ENCODE measurements around the gene GRB10. TPM values are rescaled to one million over a fixed set of nuclear protein-coding genes. Genes with fewer than 3 reads are reported as not detected.

The GRB10 gene
- total and polyA plus RNA-seq, 4 donors = 10.7 to 53.1 (median 17.5) TPM

DNA sequence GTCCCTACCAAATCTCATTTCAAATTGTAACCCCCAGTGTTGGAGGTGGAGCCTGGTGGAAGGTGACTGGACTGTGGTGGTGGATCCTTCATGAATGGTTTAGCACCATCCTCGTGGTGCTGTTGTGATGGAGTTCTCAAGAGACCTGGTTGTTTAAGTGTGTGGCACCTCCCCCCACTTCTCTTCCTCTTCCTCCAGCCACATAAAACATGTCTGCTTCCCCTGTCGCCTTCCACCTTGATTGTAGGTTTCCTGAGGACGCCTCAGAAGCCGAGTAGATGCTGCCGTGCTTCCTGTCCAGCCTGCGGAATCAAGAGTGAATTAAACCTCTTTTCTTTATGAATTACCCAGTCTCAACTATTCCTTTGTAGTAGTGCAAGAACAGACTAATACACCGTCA, 21.0 kb downstream of the GRB10 start:
- Histone ChIP-seq H3K4me3 (ENCODE audit: low read depth in 1 of 3, low read length in 3 of 3) (no peak overlapping the region), H3K27me3 (ENCODE audit: control insufficient read depth in 4 of 4, insufficient read depth in 4 of 4, low read length in 3 of 4) (no peaks in the 10 kb centered on the region), H3K27ac (ENCODE audit: low read depth in 1 of 2, low read length in 2 of 2) (no peak overlapping the region), H3K9ac (ENCODE audit: low read depth in 1 of 2, low read length in 2 of 2) (no peak overlapping the region), H3K9me3 (ENCODE audit: control insufficient read depth in 4 of 4, low read length in 3 of 4) (no peaks in the 10 kb centered on the region), H3K36me3 (ENCODE audit: control insufficient read depth in 4 of 4, insufficient read depth in 3 of 4, low read depth in 1 of 4, low read length in 3 of 4) (no peaks in the 10 kb centered on the region), H3K4me1 (ENCODE audit: control insufficient read depth in 4 of 4, insufficient read depth in 4 of 4, low read length in 3 of 4) (peaks cover 3 to 19% (median 13%) of the 10 kb centered on the region in 4 donors)
- TF ChIP-seq FOXA2 (IDR thresholded peaks at IDR 0.05) = no peak
- no peak for TF ChIP-seq EGR1 (IDR thresholded peaks at IDR 0.05; ENCODE audit: low read depth in 2 of 2)
- TF ChIP-seq ATF3 (IDR thresholded peaks at IDR 0.05) = no peak
- no peak for TF ChIP-seq SP1 (IDR thresholded peaks at IDR 0.05)
- no peak for TF ChIP-seq NR2F2 (IDR thresholded peaks at IDR 0.05)
- no peak for TF ChIP-seq HNF4A (conservative IDR thresholded peaks at IDR 0.05)
- no peak for TF ChIP-seq JUND (IDR thresholded peaks at IDR 0.05)
- no peak for TF ChIP-seq REST (IDR thresholded peaks at IDR 0.05)
- TF ChIP-seq HNF4G (IDR thresholded peaks at IDR 0.05) = no peak
- no peak for TF ChIP-seq FOXA1 (IDR thresholded peaks at IDR 0.05)
- no peak for TF ChIP-seq TAF1 (conservative IDR thresholded peaks at IDR 0.05)
- TF ChIP-seq GABPA (IDR thresholded peaks at IDR 0.05 in 1 of 2, conservative IDR thresholded peaks at IDR 0.05 in 1 of 2) = no peak
- no peak for DNase-seq (ENCODE audit: low spot score)
- WGBS = 79% methylated on average over 7 of the region's 7 CpGs

- no peak for DNase-seq (ENCODE audit: low spot score)
- no peaks in the 10 kb centered on the region for H3K27me3 ChIP-seq (ENCODE audit: control insufficient read depth in 4 of 4, insufficient read depth in 4 of 4, low read length in 3 of 4)
- H3K9ac ChIP-seq (ENCODE audit: low read depth in 1 of 2, low read length in 2 of 2) = no peak overlapping the region
- H3K4me1 ChIP-seq (ENCODE audit: control insufficient read depth in 4 of 4, insufficient read depth in 4 of 4, low read length in 3 of 4) = peaks cover 12 to 46% (median 40%) of the 10 kb centered on the region in 4 donors
- TF ChIP-seq SP1 (IDR thresholded peaks at IDR 0.05) = no peak
- TF ChIP-seq, protein P1, sequence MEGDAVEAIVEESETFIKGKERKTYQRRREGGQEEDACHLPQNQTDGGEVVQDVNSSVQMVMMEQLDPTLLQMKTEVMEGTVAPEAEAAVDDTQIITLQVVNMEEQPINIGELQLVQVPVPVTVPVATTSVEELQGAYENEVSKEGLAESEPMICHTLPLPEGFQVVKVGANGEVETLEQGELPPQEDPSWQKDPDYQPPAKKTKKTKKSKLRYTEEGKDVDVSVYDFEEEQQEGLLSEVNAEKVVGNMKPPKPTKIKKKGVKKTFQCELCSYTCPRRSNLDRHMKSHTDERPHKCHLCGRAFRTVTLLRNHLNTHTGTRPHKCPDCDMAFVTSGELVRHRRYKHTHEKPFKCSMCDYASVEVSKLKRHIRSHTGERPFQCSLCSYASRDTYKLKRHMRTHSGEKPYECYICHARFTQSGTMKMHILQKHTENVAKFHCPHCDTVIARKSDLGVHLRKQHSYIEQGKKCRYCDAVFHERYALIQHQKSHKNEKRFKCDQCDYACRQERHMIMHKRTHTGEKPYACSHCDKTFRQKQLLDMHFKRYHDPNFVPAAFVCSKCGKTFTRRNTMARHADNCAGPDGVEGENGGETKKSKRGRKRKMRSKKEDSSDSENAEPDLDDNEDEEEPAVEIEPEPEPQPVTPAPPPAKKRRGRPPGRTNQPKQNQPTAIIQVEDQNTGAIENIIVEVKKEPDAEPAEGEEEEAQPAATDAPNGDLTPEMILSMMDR (IDR thresholded peaks at IDR 0.05; ENCODE audit: low read depth, low read length, missing input control) = no peak
- TF ChIP-seq JUND (IDR thresholded peaks at IDR 0.05) = no peak
- TF ChIP-seq FOXA1 (IDR thresholded peaks at IDR 0.05) = no peak
- TF ChIP-seq TAF1 (conservative IDR thresholded peaks at IDR 0.05) = no peak
- no peak for TF ChIP-seq NR2F2 (IDR thresholded peaks at IDR 0.05)
- no peak for TF ChIP-seq GABPA (IDR thresholded peaks at IDR 0.05 in 1 of 2, conservative IDR thresholded peaks at IDR 0.05 in 1 of 2)
- TF ChIP-seq HNF4G (IDR thresholded peaks at IDR 0.05) = peak; percentile 33
- no peak for TF ChIP-seq MAX (IDR thresholded peaks at IDR 0.05)
- no peak for TF ChIP-seq FOXA2 (IDR thresholded peaks at IDR 0.05)
- TF ChIP-seq ZBTB33 (IDR thresholded peaks at IDR 0.05) = no peak
- no peak for TF ChIP-seq YY1 (IDR thresholded peaks at IDR 0.05)
- no peak for TF ChIP-seq ATF3 (IDR thresholded peaks at IDR 0.05)
- no peak for TF ChIP-seq REST (IDR thresholded peaks at IDR 0.05)
- no peak for TF ChIP-seq EGR1 (IDR thresholded peaks at IDR 0.05; ENCODE audit: low read depth in 2 of 2)
- peak; percentile 19 to 21 for TF ChIP-seq RXRA (IDR thresholded peaks at IDR 0.05)
- peak; percentile 43 to 71 for TF ChIP-seq HNF4A (conservative IDR thresholded peaks at IDR 0.05)
- no peak for TF ChIP-seq RAD21 (IDR thresholded peaks at IDR 0.05)
- 49% methylated on average over 10 of the region's 10 CpGs for WGBS
- no peak overlapping the region for H3K27ac ChIP-seq (ENCODE audit: low read depth in 1 of 2, low read length in 2 of 2)
- H3K4me3 ChIP-seq (ENCODE audit: low read depth in 1 of 3, low read length in 3 of 3) = no peak overlapping the region
- peaks cover 0 to 1% (median 0%) of the 10 kb centered on the region in 4 donors for H3K36me3 ChIP-seq (ENCODE audit: control insufficient read depth in 4 of 4, insufficient read depth in 3 of 4, low read depth in 1 of 4, low read length in 3 of 4)
- H3K9me3 ChIP-seq (ENCODE audit: control insufficient read depth in 4 of 4, low read length in 3 of 4) = no peaks in the 10 kb centered on the region
Measured at GRCh38 chr7:50757703-50758390, 24.8 kb downstream of the GRB10 start.
